DND-41 (cell line): ENCODE results near the gene PSMC4.

Experiments used
- EZH2 ChIP-seq: IDR thresholded peaks from 3 replicates; pipeline ENCODE4 v1.6.1; 2012; ENCODE audit warnings: borderline replicate concordance, low read depth, mild to moderate bottlenecking, moderate library complexity, low read length, inconsistent platforms; ENCODE audit not compliant: severe bottlenecking
- TF ChIP-seq, protein P1 (sequence below): IDR thresholded peaks from 2 replicates; pipeline ENCODE4 v1.5.1; 2012; ENCODE audit warnings: borderline replicate concordance, low read length, moderate library complexity, mild to moderate bottlenecking; ENCODE audit not compliant: poor library complexity, severe bottlenecking; ENCODE audit errors: extremely low read depth

DNA sequence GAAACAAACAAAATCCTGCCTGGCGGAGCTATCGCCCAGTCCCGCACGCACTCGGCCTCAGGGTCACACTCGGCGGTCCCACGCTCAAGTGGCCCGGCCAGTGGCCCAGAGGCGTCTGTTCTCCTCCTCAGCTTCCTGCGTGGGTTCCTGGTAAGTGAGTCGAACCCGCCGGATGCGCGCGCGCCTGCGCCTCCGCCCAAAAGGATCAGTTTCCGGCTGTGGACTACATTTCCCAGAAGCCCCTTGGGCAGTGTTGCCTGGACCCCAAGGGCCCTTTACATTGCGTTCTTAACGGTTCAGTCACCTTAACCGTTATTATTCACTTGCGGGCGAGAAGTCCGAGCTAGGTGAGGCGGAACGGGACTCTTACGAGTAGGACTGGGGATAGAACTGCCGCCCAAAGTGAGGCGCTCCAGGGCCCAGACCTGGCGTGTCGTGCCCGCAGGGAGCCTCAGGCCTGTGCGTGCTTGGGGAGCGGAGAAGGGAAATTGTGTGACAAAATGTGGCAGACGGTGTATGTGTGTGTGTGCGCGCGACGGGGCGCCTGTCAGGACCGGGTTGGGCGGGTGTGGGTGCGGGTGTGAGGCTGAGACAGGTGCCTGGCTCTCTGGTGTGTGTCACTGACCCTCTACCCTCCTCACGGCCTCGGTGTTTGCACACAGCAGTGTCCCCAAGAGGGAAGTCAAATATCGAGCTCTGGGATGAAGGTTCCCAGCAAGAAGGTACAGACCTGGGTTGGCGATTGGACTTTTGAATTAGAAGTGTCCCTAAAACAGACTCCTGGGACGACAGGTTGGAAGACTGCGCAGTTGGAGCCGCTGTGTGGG lies 26.1 kb downstream of the PSMC4 start, which contains the start of gene ZNF546:
- TF ChIP-seq, protein P1, sequence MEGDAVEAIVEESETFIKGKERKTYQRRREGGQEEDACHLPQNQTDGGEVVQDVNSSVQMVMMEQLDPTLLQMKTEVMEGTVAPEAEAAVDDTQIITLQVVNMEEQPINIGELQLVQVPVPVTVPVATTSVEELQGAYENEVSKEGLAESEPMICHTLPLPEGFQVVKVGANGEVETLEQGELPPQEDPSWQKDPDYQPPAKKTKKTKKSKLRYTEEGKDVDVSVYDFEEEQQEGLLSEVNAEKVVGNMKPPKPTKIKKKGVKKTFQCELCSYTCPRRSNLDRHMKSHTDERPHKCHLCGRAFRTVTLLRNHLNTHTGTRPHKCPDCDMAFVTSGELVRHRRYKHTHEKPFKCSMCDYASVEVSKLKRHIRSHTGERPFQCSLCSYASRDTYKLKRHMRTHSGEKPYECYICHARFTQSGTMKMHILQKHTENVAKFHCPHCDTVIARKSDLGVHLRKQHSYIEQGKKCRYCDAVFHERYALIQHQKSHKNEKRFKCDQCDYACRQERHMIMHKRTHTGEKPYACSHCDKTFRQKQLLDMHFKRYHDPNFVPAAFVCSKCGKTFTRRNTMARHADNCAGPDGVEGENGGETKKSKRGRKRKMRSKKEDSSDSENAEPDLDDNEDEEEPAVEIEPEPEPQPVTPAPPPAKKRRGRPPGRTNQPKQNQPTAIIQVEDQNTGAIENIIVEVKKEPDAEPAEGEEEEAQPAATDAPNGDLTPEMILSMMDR = peak; percentile 8
- no peak for TF ChIP-seq EZH2
